ENCODE results near the gene EXD2. TPM values are rescaled to one million over a fixed set of nuclear protein-coding genes. Genes with fewer than 3 reads are reported as not detected.

EXD2 gene
- total RNA-seq, 1 donor from 2014 or later: 6.9 TPM

GRCh38 chr14:69291891-69292561 is 100.7 kb downstream of the EXD2 start:
- ChIA-PET POLR2A (no interaction called here), CTCF (no interaction called here)
- DNase-seq (no peak), ATAC-seq (ENCODE audit: low read depth) (no peak)
- H3K4me3 Mint-ChIP-seq: no peak overlapping the region
- TF ChIP-seq, protein P1, sequence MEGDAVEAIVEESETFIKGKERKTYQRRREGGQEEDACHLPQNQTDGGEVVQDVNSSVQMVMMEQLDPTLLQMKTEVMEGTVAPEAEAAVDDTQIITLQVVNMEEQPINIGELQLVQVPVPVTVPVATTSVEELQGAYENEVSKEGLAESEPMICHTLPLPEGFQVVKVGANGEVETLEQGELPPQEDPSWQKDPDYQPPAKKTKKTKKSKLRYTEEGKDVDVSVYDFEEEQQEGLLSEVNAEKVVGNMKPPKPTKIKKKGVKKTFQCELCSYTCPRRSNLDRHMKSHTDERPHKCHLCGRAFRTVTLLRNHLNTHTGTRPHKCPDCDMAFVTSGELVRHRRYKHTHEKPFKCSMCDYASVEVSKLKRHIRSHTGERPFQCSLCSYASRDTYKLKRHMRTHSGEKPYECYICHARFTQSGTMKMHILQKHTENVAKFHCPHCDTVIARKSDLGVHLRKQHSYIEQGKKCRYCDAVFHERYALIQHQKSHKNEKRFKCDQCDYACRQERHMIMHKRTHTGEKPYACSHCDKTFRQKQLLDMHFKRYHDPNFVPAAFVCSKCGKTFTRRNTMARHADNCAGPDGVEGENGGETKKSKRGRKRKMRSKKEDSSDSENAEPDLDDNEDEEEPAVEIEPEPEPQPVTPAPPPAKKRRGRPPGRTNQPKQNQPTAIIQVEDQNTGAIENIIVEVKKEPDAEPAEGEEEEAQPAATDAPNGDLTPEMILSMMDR (IDR thresholded peaks at IDR 0.05): no peak
- no peak overlapping the region for H3K27ac Mint-ChIP-seq
- H3K27me3 Mint-ChIP-seq: peaks cover 10% of the 10 kb centered on the region
- no peaks in the 10 kb centered on the region for H3K4me1 Mint-ChIP-seq
- intact Hi-C loops (cut with micrococcal nuclease): no loop called here
- H3K36me3 Mint-ChIP-seq (ENCODE audit: low read depth): no peaks in the 10 kb centered on the region
- H3K9me3 Mint-ChIP-seq: no peaks in the 10 kb centered on the region

Other genes with a start within 250 kb of the EXD2 start
- gene ACTN1, start 212.2 kb upstream of the EXD2 start, total RNA-seq: 0.22 and 0.29 TPM in 2 replicates
- 44.4 and 50.8 TPM in 2 replicates for gene DCAF5, start 38.4 kb upstream of the EXD2 start, total RNA-seq
- gene GALNT16, start 68.7 kb downstream of the EXD2 start, total RNA-seq: 0.56 and 1.2 TPM in 2 replicates
- 252 and 273 TPM in 2 replicates for gene ERH, start 206.8 kb downstream of the EXD2 start, total RNA-seq
- gene SLC39A9, start 207.2 kb downstream of the EXD2 start, total RNA-seq: 46.4 and 54.5 TPM in 2 replicates

Data from activated B cell treated with CpG ODN at 0.5 μM for 24 hours (primary cell).